ENCODE data around the gene C1orf210.

C1orf210 gene

GRCh38 chr1:43246466-43247213, 38.7 kb downstream of the C1orf210 start:
- DNase-seq: no peak

DNA sequence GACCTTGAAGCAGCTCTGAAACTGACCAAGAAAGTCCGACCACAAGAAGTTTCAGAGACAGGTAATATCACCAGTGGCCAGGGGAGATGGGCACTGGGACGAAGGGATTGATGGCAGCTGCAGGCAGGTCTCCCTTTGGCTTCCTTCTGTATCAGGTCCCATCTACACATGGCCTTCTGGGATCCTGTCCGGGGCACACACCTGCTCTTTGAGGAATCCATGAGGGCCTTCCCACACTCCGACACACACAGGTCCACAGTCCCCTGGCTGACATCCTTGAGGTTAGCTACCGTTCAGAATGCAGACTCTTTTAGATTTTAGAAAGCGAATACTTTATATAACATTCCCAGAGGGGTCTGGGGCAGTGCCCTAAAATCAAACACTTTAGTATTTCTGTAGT, 42.1 kb downstream of the C1orf210 start:
- no peak for DNase-seq

DNA sequence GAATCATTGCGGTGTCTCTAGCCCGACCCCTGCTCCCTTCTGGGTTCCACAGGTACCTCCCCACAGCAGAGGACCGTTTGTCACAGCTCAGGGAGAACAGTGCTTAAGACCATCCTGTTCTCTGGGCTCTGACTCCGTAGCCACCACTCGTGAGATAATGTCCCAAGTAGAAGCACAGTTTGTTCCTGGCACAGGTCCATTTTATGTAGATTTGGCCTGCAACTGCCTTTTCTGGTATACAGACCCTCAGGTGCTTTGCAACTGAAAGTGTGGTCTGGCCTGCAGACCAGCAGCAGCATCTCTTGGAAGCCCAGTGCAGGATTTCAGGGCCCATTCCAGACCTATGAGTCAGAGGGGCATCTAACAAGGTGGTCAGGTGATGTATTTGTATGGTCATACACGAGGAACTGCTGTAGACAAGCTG, 44.0 kb downstream of the C1orf210 start:
- DNase-seq: no peak

- peak; percentile 3 to 17 for DNase-seq
These were observed 45.9 kb downstream of the C1orf210 start for GRCh38 chr1:43239484-43239883.

- no peak for DNase-seq
These were observed 46.4 kb downstream of the C1orf210 start for GRCh38 chr1:43238991-43239469.

DNA sequence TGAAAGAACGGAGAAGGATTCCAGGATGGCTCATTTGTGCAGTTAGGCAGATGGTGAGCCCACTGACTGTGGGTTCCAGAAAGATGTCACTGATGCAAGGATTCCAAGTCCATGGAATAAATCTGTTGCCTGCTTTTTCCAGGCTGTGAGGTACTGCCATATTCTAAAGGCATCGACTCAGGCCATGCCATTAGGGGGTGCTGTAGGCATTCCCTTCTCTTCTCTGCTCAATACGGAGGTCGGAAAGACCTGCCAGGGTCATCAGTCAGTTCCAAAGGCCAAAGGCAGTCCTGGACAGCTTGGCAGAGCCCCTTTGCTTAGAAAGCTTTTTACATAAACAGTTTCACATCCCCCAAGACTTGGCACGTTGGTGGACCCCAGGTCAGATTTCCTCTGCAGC, 47.3 kb downstream of the C1orf210 start:
- DNase-seq: peak; percentile 29 to 56

DNA sequence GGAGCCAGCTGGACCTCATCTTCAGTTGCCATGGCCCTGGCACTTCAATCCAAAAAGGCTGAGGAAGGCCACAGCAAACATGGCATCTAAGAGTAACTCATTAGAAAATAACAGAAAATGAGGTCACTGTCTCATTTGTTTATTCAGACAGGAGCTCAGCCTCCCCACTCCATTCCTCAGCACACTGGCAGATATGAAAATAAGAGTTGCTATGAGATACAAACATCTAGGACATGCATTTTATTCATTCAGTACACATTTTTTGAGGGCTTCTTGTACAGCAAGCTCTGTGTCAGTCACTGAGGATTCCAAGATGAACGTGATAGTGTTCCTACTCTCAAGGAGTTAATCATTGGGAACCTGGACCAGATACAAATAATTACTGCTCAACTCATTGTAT, 48.3 kb downstream of the C1orf210 start:
- no peak for DNase-seq

- DNase-seq: no peak
These were observed 49.8 kb downstream of the C1orf210 start for GRCh38 chr1:43235451-43236121.

DNA sequence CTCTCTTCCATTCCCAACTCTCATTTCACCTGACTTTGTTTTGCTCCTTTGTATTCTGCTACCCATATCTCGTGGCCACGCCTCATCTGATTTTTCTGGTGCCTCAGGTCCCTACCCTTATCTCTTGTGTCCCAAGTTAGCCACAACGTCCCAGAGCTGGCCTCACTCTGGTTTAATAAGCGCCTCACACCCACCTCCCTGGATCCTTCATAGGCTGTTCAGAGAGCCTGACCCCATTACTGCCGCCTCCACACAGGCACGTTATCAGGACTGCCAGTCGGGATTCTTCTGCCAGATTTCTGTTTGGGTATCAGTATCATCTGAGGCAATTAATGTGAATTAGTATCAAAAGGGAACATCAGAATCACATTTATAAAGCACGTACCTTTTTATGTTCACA, 50.3 kb downstream of the C1orf210 start:
- DNase-seq: no peak

DNA sequence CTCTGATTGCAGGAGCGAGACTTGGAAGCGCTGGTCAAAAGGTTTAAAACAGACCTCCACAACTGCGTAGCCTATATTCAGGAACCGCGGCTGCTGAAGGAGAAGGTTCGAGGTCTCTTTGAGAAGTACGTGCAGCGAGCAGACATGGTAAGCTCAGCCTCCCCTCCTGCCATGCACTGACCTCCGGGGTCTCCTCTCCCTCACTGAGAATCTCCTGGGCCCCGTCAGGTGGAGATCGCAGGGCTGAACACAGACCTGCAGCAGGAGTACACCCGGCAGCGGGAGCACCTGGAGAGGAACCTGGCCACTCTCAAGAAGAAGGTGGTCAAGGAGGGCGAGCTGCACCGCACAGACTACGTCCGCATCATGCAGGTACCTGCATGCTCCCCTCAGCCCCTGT, 51.1 kb downstream of the C1orf210 start:
- DNase-seq: no peak

DNA sequence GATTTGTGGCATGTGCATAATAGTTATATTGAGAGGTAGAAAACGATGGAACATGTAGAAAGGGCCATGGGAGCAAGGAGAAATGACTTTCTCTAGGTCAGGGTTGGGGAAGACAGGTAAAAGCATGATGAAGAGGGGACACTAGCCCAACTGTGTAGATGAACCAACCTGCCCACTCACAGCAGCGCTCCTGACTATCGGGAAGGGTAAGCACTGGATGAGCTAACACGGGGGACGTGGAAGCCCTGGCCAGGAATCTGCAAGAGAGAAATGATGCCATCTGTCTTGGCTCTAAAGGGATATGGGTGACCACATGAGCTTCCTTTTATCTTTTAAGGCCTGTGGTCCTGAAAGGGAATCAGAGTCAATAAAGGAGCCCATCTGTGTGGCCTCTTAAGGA, 51.8 kb downstream of the C1orf210 start:
- no peak for DNase-seq

GRCh38 chr1:43232482-43232881, 52.9 kb downstream of the C1orf210 start:
- no peak for DNase-seq

GRCh38 chr1:43232074-43232473, 53.3 kb downstream of the C1orf210 start:
- DNase-seq: no peak
